AG04450 (cell line): ENCODE data around the gene ABLIM3. TPM values are rescaled to one million over a fixed set of nuclear protein-coding genes. Genes with fewer than 3 reads are reported as not detected.

Source experiments
- CTCF ChIA-PET: fragments of 300-600, 350-600 bp; formaldehyde crosslinking; extraction: SDS; loops from one replicate; lab custom pipeline; 2022; ENCODE audit warnings: antibody characterized with exemption, inconsistent platforms; lab: Charles Lee
- POLR2A ChIA-PET: fragments of 350-600 bp; formaldehyde crosslinking; extraction: SDS; loops from one replicate; lab custom pipeline; 2021; ENCODE audit warnings: antibody characterized with exemption, inconsistent platforms; lab: Yijun Ruan, JAX
- DNase-seq: peaks from one replicate; pipeline ENCODE4 v3.0.0-alpha.2; 2011; ENCODE audit warnings: low read depth, low spot score
- H3K27ac ChIP-seq: one replicate; pipeline ENCODE4 v1.5.1; 2012; ENCODE audit warnings: low read depth, low read length, control low read depth
- H3K27me3 ChIP-seq: one replicate; pipeline ENCODE4 v1.6.0; 2012; ENCODE audit warnings: low read length; ENCODE audit not compliant: control insufficient read depth, insufficient read depth
- H3K4me3 ChIP-seq: 2 replicates; pipeline ENCODE4 v1.5.1; 2011; ENCODE audit warnings: mild to moderate bottlenecking, low read depth, low read length, control low read depth
- H3K9me3 ChIP-seq: 2 replicates; pipeline ENCODE4 v1.5.1; 2012; ENCODE audit warnings: low read length; ENCODE audit not compliant: control insufficient read depth, insufficient read depth
- polyA plus RNA-seq: library from polyadenylated mRNA; depleted of rRNA; stranded (reverse); fragments of >200 nt; gene quantifications from 2 replicates; pipeline ENCODE4 v1.2.3, GENCODE V29; 2011
- TF ChIP-seq, protein P1 (sequence below): IDR thresholded peaks from 2 replicates; pipeline ENCODE4 v1.5.1; 2011; ENCODE audit warnings: low read depth, low read length, control low read depth, inconsistent platforms

ABLIM3 gene
- polyA plus RNA-seq, 1 experiment: 52.6 TPM

DNA sequence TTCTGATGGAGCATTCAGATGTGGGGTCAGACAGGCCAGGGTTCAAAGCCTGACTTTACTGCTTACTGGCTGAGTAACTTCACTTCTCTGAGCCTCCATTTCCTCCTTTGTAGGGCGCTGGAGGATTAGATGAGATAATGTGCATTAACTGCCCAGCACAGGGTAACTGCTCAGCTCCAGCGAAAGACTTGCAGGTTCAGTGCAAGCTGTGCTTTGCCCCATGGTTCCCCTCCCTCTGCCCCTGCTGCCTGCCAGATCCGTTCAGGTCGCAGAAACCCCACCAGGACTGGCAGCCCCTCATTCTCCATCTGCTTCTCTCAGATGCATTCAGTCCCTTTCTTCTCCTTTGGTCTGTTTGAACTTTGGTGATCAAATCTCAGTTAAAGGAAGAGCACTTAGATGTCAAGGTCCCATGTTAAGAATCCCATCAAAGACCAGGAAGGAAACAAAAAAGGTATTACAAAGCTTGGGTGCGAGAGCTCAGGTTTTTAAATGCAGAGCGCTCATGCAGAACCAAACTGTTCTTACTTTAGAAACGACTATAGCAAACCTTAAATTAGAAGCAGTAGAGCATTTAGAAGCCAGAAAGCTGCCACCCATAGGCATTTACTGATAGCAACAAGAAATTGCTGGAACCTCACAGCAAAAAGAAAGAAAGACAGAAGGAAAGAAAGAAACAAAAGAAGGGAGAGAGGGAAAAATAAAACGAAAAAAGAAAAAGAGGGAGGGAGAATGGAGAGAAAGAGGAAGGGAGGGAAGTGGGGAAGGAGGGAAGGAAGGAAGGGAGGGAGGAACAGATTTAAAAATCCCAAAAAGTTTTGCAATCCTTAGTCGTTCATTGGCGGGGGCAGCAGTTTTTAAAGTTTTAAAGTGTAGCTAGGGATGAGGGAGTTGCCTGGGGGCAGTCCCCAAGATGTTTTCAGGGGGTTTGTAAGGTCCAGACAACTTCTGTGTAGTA is 153.9 kb downstream of the ABLIM3 start:
- POLR2A ChIA-PET: interaction anchor here (1.0 kb wide), 1 partner anchor 15 kb away, joined by 3 read pairs; no protein-coding TSS in a partner anchor
- no peak for DNase-seq
- CTCF ChIA-PET: no interaction called here

DNA sequence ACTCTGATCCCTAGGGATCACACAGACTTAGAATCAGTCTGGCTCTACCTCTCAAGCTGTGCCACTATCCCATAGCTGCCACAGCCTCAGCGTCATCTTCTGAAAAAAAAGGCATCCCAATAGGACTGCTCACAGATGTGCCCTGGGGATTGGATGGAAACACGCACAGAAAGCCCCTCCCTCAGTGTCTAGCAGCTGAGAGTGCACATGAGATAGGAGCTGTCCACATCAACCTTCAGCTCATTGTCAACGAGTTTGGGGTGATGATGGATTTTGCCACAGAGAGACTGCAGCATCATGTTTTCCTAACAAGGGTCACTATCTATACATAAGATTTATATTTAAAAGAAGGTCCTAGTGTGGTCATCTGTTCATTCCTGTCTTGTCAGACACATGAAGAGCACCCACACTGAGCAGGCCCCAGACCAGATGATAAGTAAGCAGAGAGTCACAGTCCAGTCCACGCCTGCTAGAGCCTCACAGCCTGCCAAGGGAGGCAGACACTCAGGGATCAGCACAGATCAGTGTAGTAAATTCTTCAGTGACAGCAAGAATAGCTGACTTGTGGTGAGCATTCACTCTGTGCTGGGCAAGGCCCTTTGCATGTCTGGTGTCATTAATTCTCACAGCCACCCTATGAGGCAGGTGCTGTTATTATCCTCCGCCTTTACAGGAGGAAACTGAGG is 156.2 kb downstream of the ABLIM3 start:
- H3K4me3 ChIP-seq: no peak overlapping the region
- no peaks in the 10 kb centered on the region for H3K27me3 ChIP-seq
- no peaks in the 10 kb centered on the region; the same call in 1 of the 2 replicates for H3K9me3 ChIP-seq
- DNase-seq: no peak
- ChIA-PET CTCF (interaction anchor here (0.9 kb wide), 1 partner anchor 19 kb away, joined by 3 read pairs; no protein-coding TSS in a partner anchor), POLR2A (no interaction called here)
- TF ChIP-seq, protein P1, sequence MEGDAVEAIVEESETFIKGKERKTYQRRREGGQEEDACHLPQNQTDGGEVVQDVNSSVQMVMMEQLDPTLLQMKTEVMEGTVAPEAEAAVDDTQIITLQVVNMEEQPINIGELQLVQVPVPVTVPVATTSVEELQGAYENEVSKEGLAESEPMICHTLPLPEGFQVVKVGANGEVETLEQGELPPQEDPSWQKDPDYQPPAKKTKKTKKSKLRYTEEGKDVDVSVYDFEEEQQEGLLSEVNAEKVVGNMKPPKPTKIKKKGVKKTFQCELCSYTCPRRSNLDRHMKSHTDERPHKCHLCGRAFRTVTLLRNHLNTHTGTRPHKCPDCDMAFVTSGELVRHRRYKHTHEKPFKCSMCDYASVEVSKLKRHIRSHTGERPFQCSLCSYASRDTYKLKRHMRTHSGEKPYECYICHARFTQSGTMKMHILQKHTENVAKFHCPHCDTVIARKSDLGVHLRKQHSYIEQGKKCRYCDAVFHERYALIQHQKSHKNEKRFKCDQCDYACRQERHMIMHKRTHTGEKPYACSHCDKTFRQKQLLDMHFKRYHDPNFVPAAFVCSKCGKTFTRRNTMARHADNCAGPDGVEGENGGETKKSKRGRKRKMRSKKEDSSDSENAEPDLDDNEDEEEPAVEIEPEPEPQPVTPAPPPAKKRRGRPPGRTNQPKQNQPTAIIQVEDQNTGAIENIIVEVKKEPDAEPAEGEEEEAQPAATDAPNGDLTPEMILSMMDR: no peak
- H3K27ac ChIP-seq: no peak overlapping the region

More for the DNA sequence above, 153.9 kb downstream of the ABLIM3 start:
- no peaks in the 10 kb centered on the region for H3K27me3 ChIP-seq
- no peak overlapping the region for H3K27ac ChIP-seq
- TF ChIP-seq, protein P1: no peak
- H3K4me3 ChIP-seq: no peak overlapping the region
- no peaks in the 10 kb centered on the region; the same call in 1 of the 2 replicates for H3K9me3 ChIP-seq

DNA sequence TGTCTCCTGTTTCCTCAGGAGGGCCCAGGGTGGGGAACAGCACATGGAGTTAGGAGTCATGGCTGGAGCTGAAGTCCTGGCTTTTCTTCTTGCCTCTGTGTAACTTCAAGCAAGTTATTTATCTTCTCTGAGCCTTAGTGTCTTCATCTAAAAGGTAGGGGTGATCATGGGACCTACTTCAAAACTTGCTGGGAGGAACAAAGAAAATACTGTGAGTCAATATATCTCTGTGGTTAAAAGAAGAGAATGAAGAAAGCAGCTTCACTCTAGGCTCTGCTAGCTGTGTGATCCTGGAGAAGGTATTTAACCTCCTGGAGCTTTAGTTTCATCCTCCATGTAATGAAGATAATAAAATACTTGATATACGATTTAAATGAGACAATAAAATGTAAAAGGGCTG is 156.9 kb downstream of the ABLIM3 start:
- no peak for DNase-seq
- POLR2A ChIA-PET: no interaction called here
- Histone ChIP-seq H3K9me3 (no peaks in the 10 kb centered on the region; the same call in 1 of the 2 replicates), H3K27me3 (no peaks in the 10 kb centered on the region), H3K27ac (no peak overlapping the region), H3K4me3 (no peak overlapping the region)
- TF ChIP-seq, protein P1: no peak
- CTCF ChIA-PET: interaction anchor here (0.5 kb wide), 1 partner anchor 60 kb away, joined by 3 read pairs; the partner anchor contains the start of gene PCYOX1L

DNA sequence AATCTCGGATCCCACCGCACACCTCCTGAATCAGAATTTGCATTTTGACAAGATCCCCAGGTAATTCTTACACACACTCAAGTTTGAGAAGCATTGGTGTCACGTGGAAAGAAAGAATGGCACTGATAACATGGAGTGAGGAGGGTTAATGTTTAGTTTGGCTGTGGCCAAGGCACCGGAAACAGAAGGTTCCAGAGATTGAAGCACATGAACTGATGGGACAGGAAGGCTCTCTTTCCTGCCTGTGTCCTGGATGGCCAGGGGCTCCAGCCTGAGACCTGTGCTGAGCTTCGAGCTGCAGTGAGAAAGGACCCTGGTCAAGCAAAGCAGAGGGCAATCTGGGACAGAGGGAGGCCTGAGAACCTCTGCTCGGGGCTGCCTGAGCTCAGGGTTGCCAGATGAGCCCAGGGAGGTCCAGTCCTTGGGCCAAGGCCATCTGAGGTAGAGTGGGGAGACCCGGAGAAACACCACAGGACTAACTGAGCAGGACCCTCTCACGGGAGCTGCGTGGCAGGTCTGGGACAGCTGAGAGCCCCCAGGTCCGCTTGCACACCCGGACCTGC is 157.6 kb downstream of the ABLIM3 start:
- no peaks in the 10 kb centered on the region for H3K27me3 ChIP-seq
- H3K27ac ChIP-seq: no peak overlapping the region
- POLR2A ChIA-PET: no interaction called here
- no peaks in the 10 kb centered on the region; the same call in 1 of the 2 replicates for H3K9me3 ChIP-seq
- TF ChIP-seq, protein P1: no peak
- no peak overlapping the region for H3K4me3 ChIP-seq
- no peak for DNase-seq
- CTCF ChIA-PET: no interaction called here
